OCI-LY7 (cell line): ENCODE data around the gene FOXC2. TPM values are rescaled to one million over a fixed set of nuclear protein-coding genes. Genes with fewer than 3 reads are reported as not detected.

Experiments
- BruUV-seq: library from RNA; stranded (reverse); fragments of 400-500 nt; replicated peaks from 2 replicates; lab custom pipeline; 2021; lab: Mats Ljungman, UMichigan
- CTCF ChIA-PET: fragments of 300-600 bp; sonication (Branson Sonifier 250); formaldehyde crosslinking; loops from one replicate; lab custom pipeline; 2022; ENCODE audit warnings: antibody characterized with exemption; ENCODE audit not compliant: unreplicated experiment; lab: Charles Lee
- POLR2A ChIA-PET: fragments of 300-600 bp; sonication (Branson Sonifier 250); formaldehyde crosslinking; loops from one replicate; lab custom pipeline; 2022; ENCODE audit warnings: antibody characterized with exemption; lab: Charles Lee
- DNase-seq: peaks from one replicate; pipeline ENCODE4 v3.0.0-alpha.2; 2015; ENCODE audit warnings: low spot score
- H2AFZ ChIP-seq: fragments of 200-600 bp; sonication (generic), shearing (Covaris generic); 2 replicates; pipeline ENCODE4 v1.6.1; 2014; ENCODE audit warnings: mild to moderate bottlenecking, antibody characterized with exemption, low read length, moderate library complexity
- H3K27ac ChIP-seq: fragments of 200-600 bp; sonication (generic); 2 replicates; pipeline ENCODE4 v1.5.1; 2014; ENCODE audit warnings: mixed run types, low read depth, mild to moderate bottlenecking, moderate library complexity, low read length, inconsistent platforms; ENCODE audit not compliant: poor library complexity, severe bottlenecking
- H3K36me3 ChIP-seq: fragments of 200-600 bp; sonication (generic); 2 replicates; pipeline ENCODE4 v1.6.1; 2014; ENCODE audit warnings: mild to moderate bottlenecking, antibody characterized with exemption, low read length, moderate library complexity, mixed read lengths; ENCODE audit not compliant: insufficient read depth
- H3K4me1 ChIP-seq: fragments of 200-600 bp; sonication (generic); 2 replicates; pipeline ENCODE4 v1.5.1; 2014; ENCODE audit warnings: mild to moderate bottlenecking, low read length; ENCODE audit not compliant: insufficient read depth, poor library complexity, severe bottlenecking
- H3K4me2 ChIP-seq: fragments of 200-600 bp; sonication (generic); 2 replicates; pipeline ENCODE4 v1.6.1; 2014; ENCODE audit warnings: mild to moderate bottlenecking, low read length
- H3K4me3 ChIP-seq: fragments of 200-600 bp; sonication (generic); 2 replicates; pipeline ENCODE4 v1.5.1; 2014; ENCODE audit warnings: mild to moderate bottlenecking, low read depth, low read length; ENCODE audit not compliant: poor library complexity, severe bottlenecking
- H3K79me2 ChIP-seq: fragments of 200-600 bp; sonication (generic); 2 replicates; pipeline ENCODE4 v1.6.1; 2016; ENCODE audit warnings: low read depth, mild to moderate bottlenecking, low read length, moderate library complexity, mixed read lengths; ENCODE audit not compliant: insufficient read depth
- H3K9me2 ChIP-seq: fragments of 200-600 bp; sonication (generic); 2 replicates; pipeline ENCODE4 v1.6.1; 2016; ENCODE audit warnings: mild to moderate bottlenecking, low read length, mixed read lengths; ENCODE audit not compliant: insufficient read depth
- H3K9me3 ChIP-seq: fragments of 200-600 bp; sonication (generic); 2 replicates; pipeline ENCODE4 v1.6.1; 2014; ENCODE audit warnings: mild to moderate bottlenecking, mixed run types, low read length, mixed read lengths
- H4K20me1 ChIP-seq: fragments of 200-600 bp; sonication (generic); 2 replicates; pipeline ENCODE4 v1.6.1; 2014; ENCODE audit warnings: mild to moderate bottlenecking, antibody characterized with exemption, low read length, moderate library complexity, mixed read lengths; ENCODE audit not compliant: insufficient read depth
- EZH2phosphoT487 ChIP-seq: fragments of 200-600 bp; sonication (generic); IDR thresholded peaks from 2 replicates; pipeline ENCODE4 v1.6.1; 2018; ENCODE audit warnings: low read depth, borderline replicate concordance, mild to moderate bottlenecking, mixed run types, antibody characterized with exemption, low read length, moderate library complexity, mixed read lengths
- intact Hi-C: fragments of 100-400 bp; cut with micrococcal nuclease; formaldehyde crosslinking; loops from one replicate; pipeline ENCODE4 v1.10.0; 2022; ENCODE audit not compliant: unreplicated experiment
- total RNA-seq, 2 experiments: library from RNA; depleted of rRNA in 1 of 2; stranded (reverse); fragments of >200 nt in 1 of 2; shearing (Covaris generic) in 1 of 2; gene quantifications; 2 replicates each; pipeline ENCODE4 v1.2.3, GENCODE V29; 2014 to 2022
- TF ChIP-seq, protein P1 (sequence below): fragments of 200-600 bp; sonication (generic); conservative IDR thresholded peaks from 2 replicates; pipeline ENCODE4 v1.5.1; 2014; ENCODE audit warnings: mild to moderate bottlenecking, antibody characterized with exemption, low read length, moderate library complexity, mixed read lengths

Gene FOXC2
- total RNA-seq, 2 experiments from 2014 or later = not detected

DNA sequence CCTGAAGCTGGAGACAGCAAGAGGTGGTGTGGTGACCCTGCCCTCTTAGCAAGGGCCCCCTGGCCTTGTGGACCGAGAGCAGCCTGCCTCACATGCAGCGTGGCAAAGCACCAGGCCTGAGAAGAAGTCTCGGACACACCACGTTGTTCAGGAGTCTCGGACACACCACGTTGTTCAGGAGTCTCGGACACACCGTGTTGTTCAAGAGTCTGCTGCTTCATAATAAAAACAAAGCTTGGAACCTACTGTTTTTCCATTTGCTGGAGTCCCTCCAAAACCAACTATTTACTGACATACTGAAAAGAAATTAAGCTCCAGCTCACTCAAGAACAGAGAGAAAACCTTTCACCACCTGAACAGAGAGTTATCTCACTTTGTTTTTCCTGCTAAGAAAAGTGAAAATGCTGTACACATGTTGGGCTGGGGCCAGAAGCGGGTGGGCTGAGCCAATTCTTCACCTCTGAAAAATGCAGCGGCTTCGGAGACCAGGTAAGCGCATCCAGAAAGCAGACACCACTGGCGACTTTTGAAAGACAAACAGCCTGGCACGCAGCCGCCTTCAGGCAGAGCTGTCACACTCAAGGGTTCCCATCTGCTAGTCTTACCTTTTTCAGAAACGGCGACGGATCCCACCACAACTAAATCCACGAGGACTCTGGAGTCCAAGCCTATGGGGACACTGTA, 20.5 kb upstream of the FOXC2 start:
- BruUV-seq = no TSS peak
- intact Hi-C loops = no loop called here

GRCh38 chr16:86546638-86547013, 20.0 kb upstream of the FOXC2 start:
- H3K4me1 ChIP-seq = peaks cover 5% of the 10 kb centered on the region
- DNase-seq = no peak
- CTCF ChIA-PET = no interaction called here
- peaks cover 5% of the 10 kb centered on the region for H3K36me3 ChIP-seq
- no peaks in the 10 kb centered on the region for H3K79me2 ChIP-seq
- H3K9me3 ChIP-seq = no peaks in the 10 kb centered on the region
- no peaks in the 10 kb centered on the region for H3K9me2 ChIP-seq
- no peak overlapping the region for H3K27ac ChIP-seq
- no peak overlapping the region for H3K4me3 ChIP-seq
- H3K4me2 ChIP-seq = no peak overlapping the region
- no peaks in the 10 kb centered on the region for H4K20me1 ChIP-seq
- BruUV-seq = no TSS peak
- no peak for TF ChIP-seq EZH2phosphoT487
- no peak overlapping the region for H2AFZ ChIP-seq
- intact Hi-C loops = no loop called here
- POLR2A ChIA-PET = interaction anchor here (0.5 kb wide), 1 partner anchor 783 kb away, joined by 3 read pairs; no protein-coding TSS in a partner anchor

More for the DNA sequence above, 20.5 kb upstream of the FOXC2 start:
- CTCF ChIA-PET = no interaction called here
- Histone ChIP-seq H3K4me1 (peaks cover 9% of the 10 kb centered on the region), H3K27ac (no peak overlapping the region), H3K4me2 (no peak overlapping the region), H3K9me2 (no peaks in the 10 kb centered on the region), H4K20me1 (no peaks in the 10 kb centered on the region), H3K4me3 (no peak overlapping the region), H2AFZ (no peak overlapping the region), H3K9me3 (no peaks in the 10 kb centered on the region), H3K79me2 (no peaks in the 10 kb centered on the region), H3K36me3 (peaks cover 10% of the 10 kb centered on the region)
- DNase-seq = no peak
- POLR2A ChIA-PET = interaction anchor here (0.5 kb wide), 1 partner anchor 783 kb away, joined by 3 read pairs; no protein-coding TSS in a partner anchor
- no peak for TF ChIP-seq EZH2phosphoT487
- TF ChIP-seq, protein P1, sequence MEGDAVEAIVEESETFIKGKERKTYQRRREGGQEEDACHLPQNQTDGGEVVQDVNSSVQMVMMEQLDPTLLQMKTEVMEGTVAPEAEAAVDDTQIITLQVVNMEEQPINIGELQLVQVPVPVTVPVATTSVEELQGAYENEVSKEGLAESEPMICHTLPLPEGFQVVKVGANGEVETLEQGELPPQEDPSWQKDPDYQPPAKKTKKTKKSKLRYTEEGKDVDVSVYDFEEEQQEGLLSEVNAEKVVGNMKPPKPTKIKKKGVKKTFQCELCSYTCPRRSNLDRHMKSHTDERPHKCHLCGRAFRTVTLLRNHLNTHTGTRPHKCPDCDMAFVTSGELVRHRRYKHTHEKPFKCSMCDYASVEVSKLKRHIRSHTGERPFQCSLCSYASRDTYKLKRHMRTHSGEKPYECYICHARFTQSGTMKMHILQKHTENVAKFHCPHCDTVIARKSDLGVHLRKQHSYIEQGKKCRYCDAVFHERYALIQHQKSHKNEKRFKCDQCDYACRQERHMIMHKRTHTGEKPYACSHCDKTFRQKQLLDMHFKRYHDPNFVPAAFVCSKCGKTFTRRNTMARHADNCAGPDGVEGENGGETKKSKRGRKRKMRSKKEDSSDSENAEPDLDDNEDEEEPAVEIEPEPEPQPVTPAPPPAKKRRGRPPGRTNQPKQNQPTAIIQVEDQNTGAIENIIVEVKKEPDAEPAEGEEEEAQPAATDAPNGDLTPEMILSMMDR = no peak

GRCh38 chr16:86547286-86547685, 19.3 kb upstream of the FOXC2 start:
- Histone ChIP-seq H3K9me2 (no peaks in the 10 kb centered on the region), H3K79me2 (no peaks in the 10 kb centered on the region), H3K9me3 (no peaks in the 10 kb centered on the region), H2AFZ (no peak overlapping the region), H3K4me1 (peaks cover 3% of the 10 kb centered on the region), H3K27ac (no peak overlapping the region), H3K4me2 (no peak overlapping the region), H3K4me3 (no peak overlapping the region), H3K36me3 (peaks cover 7% of the 10 kb centered on the region; the same call in 1 of the 2 replicates), H4K20me1 (no peaks in the 10 kb centered on the region)
- no peak for DNase-seq
- POLR2A ChIA-PET = no interaction called here
- intact Hi-C loops = no loop called here
- no peak for TF ChIP-seq EZH2phosphoT487
- TF ChIP-seq, protein P1 = no peak
- no TSS peak for BruUV-seq
- CTCF ChIA-PET = no interaction called here
